Muscle layer of duodenum (tissue), 2 donors: ENCODE results near the gene EHMT2.
"Not testable (repeated sequence)": the region's sequence is repeated elsewhere in the genome, so short reads cannot be mapped to it uniquely, and the experiment has no call there.

ENCODE experiments used
- H3K27ac ChIP-seq: one replicate; pipeline ENCODE4 v1.7.0; 2013; ENCODE audit warnings: mild to moderate bottlenecking, low read length
- H3K27me3 ChIP-seq: one replicate; pipeline ENCODE4 v1.7.0; 2013; ENCODE audit warnings: low read depth, mild to moderate bottlenecking, control low read depth, low read length
- H3K36me3 ChIP-seq, 2 donors: one replicate each; pipeline ENCODE4 v1.7.0; 2013; ENCODE audit warnings: low read length in 2 of 2, control low read depth in 1 of 2, mild to moderate bottlenecking in 1 of 2; ENCODE audit not compliant: insufficient read depth in 2 of 2, control insufficient read depth in 1 of 2
- H3K4me1 ChIP-seq, 2 donors: one replicate each; pipeline ENCODE4 v1.7.0; 2013; ENCODE audit warnings: low read length in 2 of 2, mild to moderate bottlenecking in 2 of 2, control low read depth in 1 of 2, moderate library complexity in 1 of 2; ENCODE audit not compliant: insufficient read depth in 2 of 2, control insufficient read depth in 1 of 2
- H3K4me3 ChIP-seq, 2 donors: one replicate each; pipeline ENCODE4 v1.7.0; 2013; ENCODE audit warnings: low read length in 2 of 2, low read depth in 1 of 2, mild to moderate bottlenecking in 1 of 2
- H3K9me3 ChIP-seq, 2 donors: one replicate each; pipeline ENCODE4 v1.7.0; 2013; ENCODE audit warnings: low read length in 2 of 2, control low read depth in 1 of 2, mild to moderate bottlenecking in 1 of 2; ENCODE audit not compliant: control insufficient read depth in 1 of 2
- donor health status: healthy.

The EHMT2 gene

DNA sequence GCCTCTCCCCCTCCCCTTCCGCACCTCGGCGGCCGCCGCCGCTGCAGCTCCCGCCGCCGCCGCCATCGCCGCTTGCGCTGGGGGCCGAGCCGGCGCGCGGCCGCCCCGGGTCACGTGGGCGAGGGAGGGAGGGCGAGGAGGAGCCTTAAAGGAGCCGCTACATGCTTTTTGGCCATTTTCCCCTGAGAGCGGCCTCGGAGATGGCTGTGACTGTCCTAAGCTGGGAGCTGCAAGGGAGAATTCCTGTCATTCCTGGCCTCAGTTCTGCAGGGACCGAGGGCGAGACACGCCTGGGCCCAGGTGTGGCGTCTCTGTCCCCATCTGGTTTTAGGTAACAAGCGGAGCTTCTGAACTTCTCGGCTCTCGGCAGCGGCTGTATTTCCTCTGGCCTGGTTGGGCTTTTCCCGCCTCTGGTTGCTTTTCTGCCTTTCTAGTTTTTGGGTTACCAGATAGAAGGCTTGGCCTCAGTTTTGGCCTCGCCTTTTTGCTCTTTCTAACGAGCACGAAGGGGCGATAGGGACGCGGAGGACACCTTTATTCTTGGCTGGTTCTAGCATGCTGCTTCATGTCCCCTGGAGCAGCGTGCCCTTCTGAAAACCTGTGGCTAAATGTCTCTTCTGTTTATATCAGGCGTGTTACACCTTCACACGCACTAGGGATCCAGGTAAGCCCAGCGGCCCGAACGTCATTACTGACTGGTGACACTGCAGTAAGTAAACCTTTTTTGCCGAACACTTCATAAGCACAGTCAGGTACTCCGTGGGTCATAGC lies at the start of gene EHMT2:
Gene EHMT2 (minus strand): TSS at position 87 of the 771 bp plus-strand sequence. CDS start 21 bp downstream, at position 66.
- peak within 1 kb of the TSS; percentile 95 to 99 for H3K4me3 ChIP-seq
- H3K36me3 ChIP-seq, result peaks cover 12 to 28% of the 10 kb centered on the region in 2 donors
- H3K4me1 ChIP-seq, result peaks cover 7 to 31% of the 10 kb centered on the region in 2 donors
- peak within 1 kb of the TSS; percentile 93 for H3K27ac ChIP-seq
- no peaks in the 10 kb centered on the region for H3K9me3 ChIP-seq
- H3K27me3 ChIP-seq, result no peaks in the 10 kb centered on the region

DNA sequence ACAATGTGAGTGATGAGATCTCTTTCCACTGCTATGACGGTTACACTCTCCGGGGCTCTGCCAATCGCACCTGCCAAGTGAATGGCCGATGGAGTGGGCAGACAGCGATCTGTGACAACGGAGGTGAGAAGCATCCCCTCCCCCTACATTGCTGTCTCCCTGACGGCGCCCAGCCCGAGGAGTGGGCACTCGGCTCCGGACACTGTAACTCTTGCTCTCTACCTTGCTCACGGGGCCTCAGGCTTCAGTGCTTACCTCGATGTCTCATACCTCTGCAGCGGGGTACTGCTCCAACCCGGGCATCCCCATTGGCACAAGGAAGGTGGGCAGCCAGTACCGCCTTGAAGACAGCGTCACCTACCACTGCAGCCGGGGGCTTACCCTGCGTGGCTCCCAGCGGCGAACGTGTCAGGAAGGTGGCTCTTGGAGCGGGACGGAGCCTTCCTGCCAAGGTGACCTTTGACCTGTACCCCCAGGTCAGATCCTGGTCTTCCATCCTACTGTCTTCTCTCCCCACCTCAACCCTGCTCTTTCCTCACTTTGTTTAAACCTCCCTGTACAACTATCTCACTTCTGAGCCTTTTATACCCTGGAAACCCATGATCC lies 49.7 kb upstream of the EHMT2 start:
- Histone ChIP-seq H3K4me1 (peaks cover 5 to 14% of the 10 kb centered on the region in 2 donors), H3K4me3 (no peak overlapping the region), H3K27me3 (no peaks in the 10 kb centered on the region), H3K36me3 (peaks cover 9 to 11% of the 10 kb centered on the region in 2 donors), H3K27ac (no peak overlapping the region), H3K9me3 (no peaks in the 10 kb centered on the region)

DNA sequence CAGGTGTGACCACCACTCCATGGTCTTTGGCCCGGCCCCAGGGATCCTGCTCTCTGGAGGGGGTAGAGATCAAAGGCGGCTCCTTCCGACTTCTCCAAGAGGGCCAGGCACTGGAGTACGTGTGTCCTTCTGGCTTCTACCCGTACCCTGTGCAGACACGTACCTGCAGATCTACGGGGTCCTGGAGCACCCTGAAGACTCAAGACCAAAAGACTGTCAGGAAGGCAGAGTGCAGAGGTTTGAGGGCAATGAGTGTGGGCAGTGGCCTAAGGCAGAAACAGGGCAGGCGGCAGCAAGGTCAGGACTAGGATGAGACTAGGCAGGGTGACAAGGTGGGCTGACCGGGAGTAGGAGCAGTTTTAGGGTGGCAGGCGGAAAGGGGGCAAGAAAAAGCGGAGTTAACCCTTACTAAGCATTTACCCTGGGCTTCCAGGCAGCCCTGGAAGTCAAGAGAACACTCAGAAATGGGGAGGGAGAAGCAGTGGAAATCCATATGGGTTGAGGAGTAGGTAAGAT lies 48.9 kb upstream of the EHMT2 start:
- Histone ChIP-seq H3K36me3 (peaks cover 2 to 4% of the 10 kb centered on the region in 2 donors), H3K9me3 (no peaks in the 10 kb centered on the region), H3K4me1 (peaks cover 5 to 14% of the 10 kb centered on the region in 2 donors), H3K4me3 (peak overlapping the region; percentile 12 to 56), H3K27me3 (no peaks in the 10 kb centered on the region), H3K27ac (peak overlapping the region; percentile 76)

DNA sequence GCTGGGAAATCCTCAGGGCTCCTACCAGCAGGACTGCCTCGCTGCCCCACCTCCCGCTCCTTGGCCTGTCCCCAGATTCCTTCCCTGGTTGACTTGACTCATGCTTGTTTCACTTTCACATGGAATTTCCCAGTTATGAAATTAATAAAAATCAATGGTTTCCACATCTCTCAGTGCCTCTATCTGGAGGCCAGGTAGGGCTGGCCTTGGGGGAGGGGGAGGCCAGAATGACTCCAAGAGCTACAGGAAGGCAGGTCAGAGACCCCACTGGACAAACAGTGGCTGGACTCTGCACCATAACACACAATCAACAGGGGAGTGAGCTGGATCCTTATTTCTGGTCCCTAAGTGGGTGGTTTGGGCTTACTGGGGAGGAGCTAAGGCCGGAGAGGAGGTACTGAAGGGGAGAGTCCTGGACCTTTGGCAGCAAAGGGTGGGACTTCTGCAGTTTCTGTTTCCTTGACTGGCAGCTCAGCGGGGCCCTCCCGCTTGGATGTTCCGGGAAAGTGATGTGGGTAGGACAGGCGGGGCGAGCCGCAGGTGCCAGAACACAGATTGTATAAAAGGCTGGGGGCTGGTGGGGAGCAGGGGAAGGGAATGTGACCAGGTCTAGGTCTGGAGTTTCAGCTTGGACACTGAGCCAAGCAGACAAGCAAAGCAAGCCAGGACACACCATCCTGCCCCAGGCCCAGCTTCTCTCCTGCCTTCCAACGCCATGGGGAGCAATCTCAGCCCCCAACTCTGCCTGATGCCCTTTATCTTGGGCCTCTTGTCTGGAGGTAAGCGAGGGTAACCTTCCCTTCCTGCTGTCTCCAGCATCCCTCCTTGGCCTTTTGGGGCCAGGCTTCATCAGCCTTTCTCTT lies 48.2 kb upstream of the EHMT2 start, which contains the start of gene CFB:
Gene CFB (plus strand): TSS at position 589 of the 863 bp plus-strand sequence. CDS start 127 bp downstream, at position 716.
- no peaks in the 10 kb centered on the region for H3K9me3 ChIP-seq
- peak within 1 kb of the TSS; percentile 12 to 56 for H3K4me3 ChIP-seq
- no peaks in the 10 kb centered on the region for H3K27me3 ChIP-seq
- H3K4me1 ChIP-seq, result peaks cover 5 to 14% of the 10 kb centered on the region in 2 donors
- H3K27ac ChIP-seq, result peak within 1 kb of the TSS; percentile 76
- H3K36me3 ChIP-seq, result no peaks in the 10 kb centered on the region

DNA sequence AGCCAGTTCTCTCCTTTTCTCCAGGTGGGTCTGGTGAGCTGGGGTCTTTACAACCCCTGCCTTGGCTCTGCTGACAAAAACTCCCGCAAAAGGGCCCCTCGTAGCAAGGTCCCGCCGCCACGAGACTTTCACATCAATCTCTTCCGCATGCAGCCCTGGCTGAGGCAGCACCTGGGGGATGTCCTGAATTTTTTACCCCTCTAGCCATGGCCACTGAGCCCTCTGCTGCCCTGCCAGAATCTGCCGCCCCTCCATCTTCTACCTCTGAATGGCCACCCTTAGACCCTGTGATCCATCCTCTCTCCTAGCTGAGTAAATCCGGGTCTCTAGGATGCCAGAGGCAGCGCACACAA lies 47.6 kb upstream of the EHMT2 start:
- peak overlapping the region; percentile 76 for H3K27ac ChIP-seq
- H3K4me1 ChIP-seq, result peaks cover 5 to 14% of the 10 kb centered on the region in 2 donors
- H3K36me3 ChIP-seq, result no peaks in the 10 kb centered on the region
- H3K27me3 ChIP-seq, result no peaks in the 10 kb centered on the region
- H3K9me3 ChIP-seq, result no peaks in the 10 kb centered on the region
- H3K4me3 ChIP-seq, result peak overlapping the region; percentile 12 to 56

DNA sequence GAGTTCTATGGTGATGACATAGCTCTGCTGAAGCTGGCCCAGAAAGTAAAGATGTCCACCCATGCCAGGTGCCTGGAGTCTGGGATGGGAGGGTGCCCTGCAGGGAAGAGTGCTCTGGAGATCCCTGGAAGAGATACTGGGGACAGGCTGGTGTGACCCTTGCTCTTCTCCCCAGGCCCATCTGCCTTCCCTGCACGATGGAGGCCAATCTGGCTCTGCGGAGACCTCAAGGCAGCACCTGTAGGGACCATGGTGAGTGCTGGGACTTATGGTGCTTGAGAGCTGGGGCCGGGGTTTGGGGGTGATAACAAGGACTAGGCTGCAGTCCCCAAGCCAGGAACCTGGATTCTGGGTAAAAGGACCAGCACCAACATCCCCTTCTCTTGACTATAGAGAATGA lies 46.2 kb upstream of the EHMT2 start:
- Histone ChIP-seq H3K9me3 (no peaks in the 10 kb centered on the region), H3K4me3 (no peak overlapping the region), H3K27me3 (no peaks in the 10 kb centered on the region), H3K27ac (no peak overlapping the region), H3K36me3 (no peaks in the 10 kb centered on the region), H3K4me1 (peaks cover 5 to 14% of the 10 kb centered on the region in 2 donors)

DNA sequence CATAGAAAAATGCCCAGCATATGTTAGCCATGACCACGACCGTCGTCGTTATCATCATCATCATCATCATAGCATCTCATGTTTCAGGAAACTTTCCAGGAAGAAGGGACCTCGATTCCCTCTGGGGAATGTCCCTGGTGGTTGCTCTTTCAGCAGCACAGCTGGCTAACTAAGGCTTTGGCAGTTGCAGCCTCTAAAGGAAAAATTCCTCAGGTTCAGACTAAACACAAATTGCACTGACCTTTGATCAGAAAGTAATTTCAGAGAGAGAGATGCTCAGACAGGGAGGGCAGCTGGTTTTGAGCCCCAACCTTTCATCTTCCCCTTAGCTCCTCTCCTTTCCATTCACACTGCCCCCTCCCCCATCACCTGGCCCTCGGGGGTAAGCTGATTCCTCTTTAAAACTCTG lies 42.8 kb upstream of the EHMT2 start:
- Histone ChIP-seq H3K27me3 (no peaks in the 10 kb centered on the region), H3K9me3 (no peaks in the 10 kb centered on the region), H3K27ac (no peak overlapping the region), H3K4me3 (no peak overlapping the region), H3K4me1 (peaks cover 0 to 5% of the 10 kb centered on the region in 2 donors), H3K36me3 (no peaks in the 10 kb centered on the region)

DNA sequence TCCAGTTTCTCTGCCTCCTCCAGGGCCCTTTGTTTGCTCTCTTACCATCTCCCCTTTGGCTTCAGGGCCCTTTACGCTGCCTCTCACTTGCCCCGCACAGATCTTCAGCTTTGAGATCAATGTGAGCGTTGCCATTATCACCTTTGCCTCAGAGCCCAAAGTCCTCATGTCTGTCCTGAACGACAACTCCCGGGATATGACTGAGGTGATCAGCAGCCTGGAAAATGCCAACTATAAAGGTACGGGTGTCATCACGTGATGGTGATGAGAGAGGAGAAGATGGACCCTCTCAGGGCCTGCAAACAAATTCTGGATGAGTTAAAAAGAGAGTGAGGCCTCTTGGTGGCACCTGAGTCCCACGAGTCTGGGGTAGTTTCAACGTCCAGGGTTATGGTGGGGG lies 38.3 kb upstream of the EHMT2 start:
- Histone ChIP-seq H3K4me1 (no peaks in the 10 kb centered on the region), H3K27me3 (no peaks in the 10 kb centered on the region), H3K27ac (no peak overlapping the region), H3K36me3 (no peaks in the 10 kb centered on the region), H3K9me3 (no peaks in the 10 kb centered on the region), H3K4me3 (no peak overlapping the region)

DNA sequence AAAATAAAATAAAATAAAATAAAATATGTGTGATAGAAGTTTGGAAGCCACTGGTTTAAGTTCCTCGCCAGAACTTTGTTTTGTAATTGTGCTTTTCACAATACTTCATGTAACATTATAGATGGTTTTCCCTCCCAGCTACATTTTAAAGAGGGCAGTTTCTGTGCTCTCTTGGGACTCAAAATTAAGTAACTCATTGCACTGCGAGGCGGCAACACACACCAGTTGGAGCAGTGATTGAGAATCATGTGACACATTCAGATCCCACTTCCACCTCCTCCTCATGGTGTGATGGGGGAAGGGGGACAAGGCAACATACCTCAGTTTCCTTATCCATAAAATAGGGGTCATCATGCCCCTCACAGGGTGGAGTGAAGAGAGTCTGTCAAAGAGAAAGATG lies 37.5 kb upstream of the EHMT2 start:
- Histone ChIP-seq H3K4me1 (no peaks in the 10 kb centered on the region), H3K36me3 (no peaks in the 10 kb centered on the region), H3K9me3 (no peaks in the 10 kb centered on the region), H3K27ac (no peak overlapping the region), H3K27me3 (no peaks in the 10 kb centered on the region), H3K4me3 (no peak overlapping the region)

DNA sequence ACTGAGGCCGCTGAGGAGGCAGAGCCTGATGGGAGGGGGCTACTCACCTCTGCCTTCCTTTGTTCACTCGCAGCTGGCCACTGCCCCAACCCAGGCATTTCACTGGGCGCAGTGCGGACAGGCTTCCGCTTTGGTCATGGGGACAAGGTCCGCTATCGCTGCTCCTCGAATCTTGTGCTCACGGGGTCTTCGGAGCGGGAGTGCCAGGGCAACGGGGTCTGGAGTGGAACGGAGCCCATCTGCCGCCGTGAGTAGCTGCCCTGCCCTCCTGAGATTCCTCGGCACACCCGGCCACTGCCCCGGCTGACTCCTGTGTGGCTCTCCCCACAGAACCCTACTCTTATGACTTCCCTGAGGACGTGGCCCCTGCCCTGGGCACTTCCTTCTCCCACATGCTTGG lies 36.0 kb upstream of the EHMT2 start:
- Histone ChIP-seq H3K4me1 (no peaks in the 10 kb centered on the region), H3K9me3 (no peaks in the 10 kb centered on the region), H3K27me3 (no peaks in the 10 kb centered on the region), H3K36me3 (no peaks in the 10 kb centered on the region), H3K27ac (no peak overlapping the region), H3K4me3 (no peak overlapping the region)

DNA sequence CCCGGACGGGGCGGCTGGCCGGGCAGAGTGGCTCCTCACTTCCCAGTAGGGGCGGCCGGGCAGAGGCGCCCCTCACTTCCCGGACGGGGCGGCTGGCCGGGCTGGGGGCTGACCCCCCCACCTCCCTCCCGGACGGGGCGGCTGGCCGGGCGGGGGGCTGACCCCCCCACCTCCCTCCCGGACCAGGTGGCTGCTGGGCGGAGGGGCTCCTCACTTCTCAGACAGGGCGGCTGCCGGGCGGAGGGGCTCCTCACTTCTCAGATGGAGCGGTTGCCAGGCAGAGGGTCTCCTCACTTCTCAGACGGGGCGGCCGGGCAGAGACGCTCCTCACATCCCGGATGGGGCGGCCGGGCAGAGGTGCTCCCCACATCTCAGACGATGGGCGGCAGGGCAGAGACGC lies 34.6 kb upstream of the EHMT2 start:
- H3K27ac ChIP-seq, H3K9me3 ChIP-seq, H3K4me3 ChIP-seq, H3K36me3 ChIP-seq, H3K27me3 ChIP-seq, H3K4me1 ChIP-seq: not testable (repeated sequence)
